ENCODE data around the gene GID8. TPM values are rescaled to one million over a fixed set of nuclear protein-coding genes. Genes with fewer than 3 reads are reported as not detected.

GID8 gene
- total and polyA plus RNA-seq, 2 of the 13 experiments (the other 11 are each of a cell fraction or from before 2014, with no cell fraction given): 39.6 to 59.8 TPM

- peak; percentile 93 for TF ChIP-seq KDM3A (CRISPR knock-in tag; IDR thresholded peaks at IDR 0.05; ENCODE audit: low read depth)
- TF ChIP-seq ZNF652 (CRISPR knock-in tag; IDR thresholded peaks at IDR 0.05; ENCODE audit: borderline replicate concordance, low read depth): peak; percentile 83
- peak; percentile 97; the same call in 1 of the 2 replicates for TF ChIP-seq ZNF816 (CRISPR knock-in tag; IDR thresholded peaks at IDR 0.05; ENCODE audit: borderline replicate concordance)
- TF ChIP-seq ZNF282 (IDR thresholded peaks at IDR 0.05; ENCODE audit: partially characterized antibody): no peak
- TF ChIP-seq TCF7 (IDR thresholded peaks at IDR 0.05; ENCODE audit: low read depth): peak; percentile 65
- TF ChIP-seq ZNF629 (CRISPR knock-in tag; conservative IDR thresholded peaks at IDR 0.05): peak; percentile 63
- TF ChIP-seq ZBTB39 (CRISPR knock-in tag; IDR thresholded peaks at IDR 0.05): no peak; the same call in 1 of the 2 replicates
- peak; percentile 59 for TF ChIP-seq RBFOX2 (IDR thresholded peaks at IDR 0.05; ENCODE audit: low read depth, low read length)
- TF ChIP-seq ZNF761 (CRISPR knock-in tag; conservative IDR thresholded peaks at IDR 0.05): no peak; the same call in 1 of the 2 replicates
- TF ChIP-seq NFATC3 (CRISPR knock-in tag; IDR thresholded peaks at IDR 0.05): 0 out of 2 replicates have a peak, but pooled peaks have one; percentile 19
- peak; percentile 86; the same call in 1 of the 2 replicates for TF ChIP-seq ZNF451 (CRISPR knock-in tag; IDR thresholded peaks at IDR 0.05)
- TF ChIP-seq TBL1XR1 (IDR thresholded peaks at IDR 0.05; ENCODE audit: borderline replicate concordance, low read length, partially characterized antibody): peak; percentile 94
- no peak for TF ChIP-seq ZBTB8A (CRISPR knock-in tag; IDR thresholded peaks at IDR 0.05; ENCODE audit: borderline replicate concordance, low read depth)
- peak; percentile 89 for TF ChIP-seq ZNF547 (CRISPR knock-in tag; IDR thresholded peaks at IDR 0.05)
- peak; percentile 88; the same call in 1 of the 2 replicates for TF ChIP-seq SIX1 (CRISPR knock-in tag; IDR thresholded peaks at IDR 0.05; ENCODE audit: borderline replicate concordance)
- TF ChIP-seq, protein P1, sequence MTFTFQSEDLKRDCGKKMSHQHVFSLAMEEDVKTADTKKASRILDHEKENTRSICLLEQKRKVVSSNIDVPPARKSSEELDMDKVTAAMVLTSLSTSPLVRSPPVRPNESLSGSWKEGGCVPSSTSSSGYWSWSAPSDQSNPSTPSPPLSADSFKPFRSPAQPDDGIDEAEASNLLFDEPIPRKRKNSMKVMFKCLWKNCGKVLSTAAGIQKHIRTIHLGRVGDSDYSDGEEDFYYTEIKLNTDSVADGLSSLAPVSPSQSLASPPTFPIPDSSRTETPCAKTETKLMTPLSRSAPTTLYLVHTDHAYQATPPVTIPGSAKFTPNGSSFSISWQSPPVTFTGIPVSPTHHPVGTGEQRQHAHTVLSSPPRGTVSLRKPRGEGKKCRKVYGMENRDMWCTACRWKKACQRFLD (CRISPR knock-in tag; IDR thresholded peaks at IDR 0.05; ENCODE audit: borderline replicate concordance): peak; percentile 49; the same call in 1 of the 2 replicates
- TF ChIP-seq ZNF34 (CRISPR knock-in tag; IDR thresholded peaks at IDR 0.05; ENCODE audit: borderline replicate concordance): peak; percentile 34; the same call in 1 of the 2 replicates
- TF ChIP-seq YEATS4 (CRISPR knock-in tag; IDR thresholded peaks at IDR 0.05; ENCODE audit: borderline replicate concordance): peak; percentile 99
- TF ChIP-seq RARG (CRISPR knock-in tag; IDR thresholded peaks at IDR 0.05; ENCODE audit: low read depth): no peak
- peak; percentile 95 for TF ChIP-seq TSC22D2 (CRISPR knock-in tag; IDR thresholded peaks at IDR 0.05; ENCODE audit: borderline replicate concordance)
- TF ChIP-seq MTA3 (CRISPR knock-in tag; IDR thresholded peaks at IDR 0.05): no peak
- peak; percentile 98 for TF ChIP-seq TARDBP (CRISPR knock-in tag; IDR thresholded peaks at IDR 0.05)
- peak; percentile 96 for TF ChIP-seq ZNF160 (CRISPR knock-in tag; IDR thresholded peaks at IDR 0.05)
- 0 out of 2 replicates have a peak, but pooled peaks have one; percentile 56 for TF ChIP-seq SMAD1 (CRISPR knock-in tag; IDR thresholded peaks at IDR 0.05; ENCODE audit: borderline replicate concordance, low read depth)
- TF ChIP-seq ATAD3A (CRISPR knock-in tag; IDR thresholded peaks at IDR 0.05): no peak
- no peak for TF ChIP-seq ZNF260 (CRISPR knock-in tag; IDR thresholded peaks at IDR 0.05; ENCODE audit: borderline replicate concordance, low read depth)
- peak; percentile 89 for TF ChIP-seq HIVEP1 (CRISPR knock-in tag; IDR thresholded peaks at IDR 0.05)
- TF ChIP-seq SMARCC2 (IDR thresholded peaks at IDR 0.05): peak; percentile 89; the same call in 1 of the 2 replicates
- peak; percentile 97 for TF ChIP-seq NFKBIZ (CRISPR knock-in tag; IDR thresholded peaks at IDR 0.05)
Observed at GRCh38 chr20:62955519-62956386, 17.8 kb downstream of the GID8 start (continued).
